DND-41 (cell line): ENCODE data around the gene KCNH8.

Experiments
- EZH2 ChIP-seq: IDR thresholded peaks from 3 replicates; pipeline ENCODE4 v1.6.1; 2012; ENCODE audit warnings: borderline replicate concordance, low read depth, mild to moderate bottlenecking, moderate library complexity, low read length, inconsistent platforms; ENCODE audit not compliant: severe bottlenecking
- TF ChIP-seq, protein P1 (sequence below): IDR thresholded peaks from 2 replicates; pipeline ENCODE4 v1.5.1; 2012; ENCODE audit warnings: borderline replicate concordance, low read length, moderate library complexity, mild to moderate bottlenecking; ENCODE audit not compliant: poor library complexity, severe bottlenecking; ENCODE audit errors: extremely low read depth

DNA sequence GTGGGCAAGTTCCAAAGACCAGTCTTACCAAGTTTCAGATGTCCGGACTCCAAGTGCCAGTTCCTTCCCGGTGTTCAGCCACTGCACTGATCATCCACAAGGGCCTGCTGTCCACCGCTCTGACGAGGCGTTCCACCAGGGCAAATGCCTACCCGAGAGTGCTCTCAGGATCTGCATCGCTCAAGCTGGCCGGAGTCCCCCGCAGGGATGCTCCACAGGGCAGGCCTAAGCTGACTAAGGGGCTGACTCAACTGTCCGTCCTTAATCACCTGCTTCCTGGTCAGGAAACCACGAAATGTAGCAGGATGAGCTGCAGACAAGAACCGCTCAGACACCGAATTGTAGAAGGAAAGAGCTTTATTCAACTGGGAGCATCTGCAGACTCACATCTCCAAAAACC lies 341.6 kb downstream of the KCNH8 start:
- TF ChIP-seq, protein P1, sequence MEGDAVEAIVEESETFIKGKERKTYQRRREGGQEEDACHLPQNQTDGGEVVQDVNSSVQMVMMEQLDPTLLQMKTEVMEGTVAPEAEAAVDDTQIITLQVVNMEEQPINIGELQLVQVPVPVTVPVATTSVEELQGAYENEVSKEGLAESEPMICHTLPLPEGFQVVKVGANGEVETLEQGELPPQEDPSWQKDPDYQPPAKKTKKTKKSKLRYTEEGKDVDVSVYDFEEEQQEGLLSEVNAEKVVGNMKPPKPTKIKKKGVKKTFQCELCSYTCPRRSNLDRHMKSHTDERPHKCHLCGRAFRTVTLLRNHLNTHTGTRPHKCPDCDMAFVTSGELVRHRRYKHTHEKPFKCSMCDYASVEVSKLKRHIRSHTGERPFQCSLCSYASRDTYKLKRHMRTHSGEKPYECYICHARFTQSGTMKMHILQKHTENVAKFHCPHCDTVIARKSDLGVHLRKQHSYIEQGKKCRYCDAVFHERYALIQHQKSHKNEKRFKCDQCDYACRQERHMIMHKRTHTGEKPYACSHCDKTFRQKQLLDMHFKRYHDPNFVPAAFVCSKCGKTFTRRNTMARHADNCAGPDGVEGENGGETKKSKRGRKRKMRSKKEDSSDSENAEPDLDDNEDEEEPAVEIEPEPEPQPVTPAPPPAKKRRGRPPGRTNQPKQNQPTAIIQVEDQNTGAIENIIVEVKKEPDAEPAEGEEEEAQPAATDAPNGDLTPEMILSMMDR = no peak
- no peak for TF ChIP-seq EZH2
